HepG2 (cell line): ENCODE results near the gene EPB42. TPM values are rescaled to one million over a fixed set of nuclear protein-coding genes. Genes with fewer than 3 reads are reported as not detected.

ENCODE experiments used
- CENPBD1 ChIP-seq: sonication (generic); formaldehyde crosslinking; IDR thresholded peaks from 2 replicates; pipeline ENCODE4 v1.8.0; 2022; ENCODE audit warnings: missing genetic modification reagents, low read depth, mild to moderate bottlenecking, borderline replicate concordance
- CENPT ChIP-seq: sonication (generic); formaldehyde crosslinking; IDR thresholded peaks from 2 replicates; pipeline ENCODE4 v1.8.0; 2022; ENCODE audit warnings: low read depth, mild to moderate bottlenecking, moderate library complexity, missing genetic modification reagents
- EEA1 ChIP-seq: sonication (generic); formaldehyde crosslinking; IDR thresholded peaks from 2 replicates; pipeline ENCODE4 v1.5.1; 2020; ENCODE audit warnings: mild to moderate bottlenecking, missing genetic modification reagents, borderline replicate concordance
- ELF4 ChIP-seq: sonication (generic); formaldehyde crosslinking; IDR thresholded peaks from 2 replicates; pipeline ENCODE4 v1.5.0; 2020; ENCODE audit warnings: missing genetic modification reagents, mild to moderate bottlenecking, moderate library complexity, borderline replicate concordance
- FOXA1 ChIP-seq, 2 experiments: fragments of 450-650 bp in 1 of 2; sonication (generic) in 1 of 2; formaldehyde crosslinking in 1 of 2; IDR thresholded peaks; 2 replicates each; pipeline versions ENCODE4 v1.4.0 to v1.6.1; 2016 to 2020; ENCODE audit warnings: missing genetic modification reagents in 1 of 2
- FUBP1 ChIP-seq: sonication (generic); formaldehyde crosslinking; IDR thresholded peaks from 2 replicates; pipeline ENCODE4 v1.5.1; 2020; ENCODE audit warnings: missing genetic modification reagents, mild to moderate bottlenecking, borderline replicate concordance
- HNRNPL ChIP-seq: fragments of 200-400 bp; formaldehyde crosslinking; IDR thresholded peaks from 2 replicates; pipeline ENCODE4 v1.6.1; 2017; ENCODE audit warnings: mild to moderate bottlenecking, low read depth, low read length
- HOXA5 ChIP-seq: sonication (generic); formaldehyde crosslinking; IDR thresholded peaks from 2 replicates; pipeline ENCODE4 v1.4.0; 2020; ENCODE audit warnings: missing genetic modification reagents
- KLF16 ChIP-seq, 2 experiments: sonication (generic) in 1 of 2; formaldehyde crosslinking in 1 of 2; IDR thresholded peaks; 2 replicates each; pipeline versions ENCODE4 v1.6.1 to v1.8.0; 2016 to 2023; ENCODE audit warnings: missing genetic modification reagents in 2 of 2, missing compliant biosample characterization in 1 of 2
- KMT2A ChIP-seq: sonication (generic); formaldehyde crosslinking; IDR thresholded peaks from 2 replicates; pipeline ENCODE4 v1.4.0; 2020; ENCODE audit warnings: missing genetic modification reagents
- MTA3 ChIP-seq: sonication (generic); formaldehyde crosslinking; IDR thresholded peaks from 2 replicates; pipeline ENCODE4 v1.4.0; 2020; ENCODE audit warnings: missing genetic modification reagents
- NKX3-1 ChIP-seq: sonication (generic); formaldehyde crosslinking; IDR thresholded peaks from 2 replicates; pipeline ENCODE4 v1.5.0; 2020; ENCODE audit warnings: missing genetic modification reagents
- PCBP2 ChIP-seq: fragments of 200-400 bp; formaldehyde crosslinking; optimal IDR thresholded peaks from 2 replicates; pipeline ENCODE3; 2018; ENCODE audit warnings: low read length, low read depth; ENCODE audit not compliant: poor library complexity, severe bottlenecking
- PHF20 ChIP-seq: sonication (generic); formaldehyde crosslinking; IDR thresholded peaks from 2 replicates; pipeline ENCODE4 v1.5.0; 2020; ENCODE audit warnings: mild to moderate bottlenecking, missing genetic modification reagents
- PITX1 ChIP-seq: sonication (generic); formaldehyde crosslinking; IDR thresholded peaks from 2 replicates; pipeline ENCODE4 v1.5.1; 2020; ENCODE audit warnings: mild to moderate bottlenecking, missing genetic modification reagents
- RARG ChIP-seq: sonication (generic); formaldehyde crosslinking; IDR thresholded peaks from 2 replicates; pipeline ENCODE4 v1.4.0; 2020; ENCODE audit warnings: low read depth, mild to moderate bottlenecking, missing genetic modification reagents
- RFX5 ChIP-seq: IDR thresholded peaks from 2 replicates; pipeline ENCODE4 v1.6.1; 2011; ENCODE audit warnings: low read depth, low read length, improper control_type of control experiment
- RFXAP ChIP-seq: sonication (generic); formaldehyde crosslinking; IDR thresholded peaks from 2 replicates; pipeline ENCODE4 v1.4.0; 2020; ENCODE audit warnings: missing genetic modification reagents, borderline replicate concordance
- SKI ChIP-seq: fragments of 450-650 bp; IDR thresholded peaks from one replicate; pipeline ENCODE4 v1.6.1; 2018; ENCODE audit warnings: mild to moderate bottlenecking; ENCODE audit not compliant: partially characterized antibody
- TRIM24 ChIP-seq: sonication (generic); formaldehyde crosslinking; IDR thresholded peaks from 2 replicates; pipeline ENCODE4 v1.8.0; 2022; ENCODE audit warnings: mild to moderate bottlenecking, missing genetic modification reagents
- WIZ ChIP-seq: sonication (generic); formaldehyde crosslinking; IDR thresholded peaks from 2 replicates; pipeline ENCODE4 v1.5.1; 2020; ENCODE audit warnings: mild to moderate bottlenecking, missing genetic modification reagents
- ZMYM3 ChIP-seq: sonication (generic); formaldehyde crosslinking; IDR thresholded peaks from 2 replicates; pipeline ENCODE4 v1.5.1; 2020; ENCODE audit warnings: mild to moderate bottlenecking, missing genetic modification reagents
- ZNF101 ChIP-seq: sonication (generic); formaldehyde crosslinking; IDR thresholded peaks from 2 replicates; pipeline ENCODE4 v1.4.0; 2020; ENCODE audit warnings: mild to moderate bottlenecking, low read depth, missing genetic modification reagents, borderline replicate concordance
- ZNF34 ChIP-seq: sonication (generic); formaldehyde crosslinking; IDR thresholded peaks from 2 replicates; pipeline ENCODE4 v1.4.0; 2020; ENCODE audit warnings: mild to moderate bottlenecking, missing genetic modification reagents, borderline replicate concordance
- ZNF552 ChIP-seq: sonication (generic); formaldehyde crosslinking; IDR thresholded peaks from 2 replicates; pipeline ENCODE4 v1.9.0; 2022; ENCODE audit warnings: missing genetic modification reagents, mild to moderate bottlenecking, borderline replicate concordance
- ZNF605 ChIP-seq: sonication (generic); formaldehyde crosslinking; IDR thresholded peaks from 2 replicates; pipeline ENCODE4 v1.8.0; 2022; ENCODE audit warnings: mild to moderate bottlenecking, missing genetic modification reagents
- ZNF782 ChIP-seq: sonication (generic); formaldehyde crosslinking; IDR thresholded peaks from 2 replicates; pipeline ENCODE4 v1.4.0; 2020; ENCODE audit warnings: missing genetic modification reagents, mild to moderate bottlenecking, borderline replicate concordance
- ZNF883 ChIP-seq: sonication (generic); formaldehyde crosslinking; IDR thresholded peaks from 2 replicates; pipeline ENCODE4 v1.5.1; 2020; ENCODE audit warnings: mild to moderate bottlenecking, missing genetic modification reagents; ENCODE audit errors: not compliant biosample characterization
- polyA plus RNA-seq, 8 experiments: library from polyadenylated mRNA; depleted of rRNA in 3 of 8; stranded (reverse) in 7 of 8; unstranded in 1 of 8; fragments of >200 nt; fragmentation: Illumina TruSeq in 4 of 8; extraction: Trizol in 4 of 8; gene quantifications; 2 replicates each; pipeline versions ENCODE4 v1.2.1 to v1.2.3, GENCODE V29; 2011 to 2016; ENCODE audit warnings: low read depth in 4 of 8, missing spikeins in 1 of 8, mixed read lengths in 1 of 8; ENCODE audit not compliant: insufficient read depth in 1 of 8
- total RNA-seq, 5 experiments: library from RNA; depleted of rRNA; stranded (reverse); fragments of >200 nt; fragmentation: Illumina TruSeq; extraction: Trizol; gene quantifications; 2 replicates each; pipeline ENCODE4 v1.2.3, GENCODE V29; 2016; ENCODE audit warnings: low read depth in 1 of 5

Gene EPB42
- total and polyA plus RNA-seq, 2 of the 13 experiments (the other 11 are each of a cell fraction or from before 2014, with no cell fraction given) = not detected

DNA sequence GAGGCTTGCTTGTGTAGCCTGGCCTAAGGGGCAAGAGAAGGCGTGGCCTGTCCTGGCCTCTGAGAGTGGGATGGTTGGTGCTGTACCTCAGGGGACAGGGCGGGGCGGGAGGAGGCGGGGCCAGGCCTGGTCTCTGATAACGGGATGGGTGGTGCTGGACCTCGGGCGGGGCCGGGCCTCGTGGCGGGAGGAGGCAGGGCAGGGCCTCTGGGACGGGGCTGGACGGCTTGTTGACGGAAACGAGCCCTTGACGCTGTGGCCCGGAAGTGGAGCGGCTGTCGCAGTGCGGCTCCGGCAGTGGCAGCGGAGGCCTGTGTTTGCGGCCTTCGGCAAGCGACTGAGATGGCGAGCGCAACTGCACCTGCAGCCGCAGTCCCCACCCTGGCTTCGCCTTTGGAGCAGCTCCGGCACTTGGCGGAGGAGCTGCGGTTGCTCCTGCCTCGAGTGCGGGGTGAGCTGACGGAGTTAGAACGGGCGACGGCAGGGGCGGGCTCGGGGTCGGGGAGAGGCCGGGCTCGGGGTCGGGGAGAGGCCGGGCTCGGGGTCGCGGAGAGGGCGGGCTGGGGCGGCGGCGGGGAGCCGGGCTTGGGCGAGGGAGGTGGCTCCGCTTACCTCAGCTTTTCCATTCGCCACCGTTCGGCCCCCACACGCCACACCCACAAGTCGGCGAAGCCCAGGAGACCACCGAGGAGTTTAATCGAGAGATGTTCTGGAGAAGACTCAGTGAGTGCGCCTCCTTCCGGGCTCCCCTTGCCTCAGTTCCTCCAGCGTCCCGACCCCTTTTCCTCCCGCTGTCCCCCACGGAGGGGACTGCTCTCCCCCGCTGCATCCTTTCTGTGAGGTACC lies 35.4 kb downstream of the EPB42 start, which contains the start of gene CCNDBP1 (continued):
- TF ChIP-seq CENPT (CRISPR knock-in tag) = 0 out of 2 replicates have a peak, but pooled peaks have one; percentile 74
- no peak for TF ChIP-seq ZNF34 (CRISPR knock-in tag)
- TF ChIP-seq ELF4 (CRISPR knock-in tag) = peak; percentile 85; the same call in 1 of the 2 replicates
- 0 out of 2 replicates have a peak, but pooled peaks have one; percentile 13 for TF ChIP-seq ZMYM3 (CRISPR knock-in tag)
- TF ChIP-seq WIZ (CRISPR knock-in tag) = no peak
- TF ChIP-seq PHF20 = peak; percentile 79
- peak; percentile 72 for TF ChIP-seq HOXA5 (CRISPR knock-in tag)
- TF ChIP-seq SKI = peak; percentile 47
- peak; percentile 84; the same call in 1 of the 2 replicates for TF ChIP-seq NKX3-1 (CRISPR knock-in tag)
- no peak for TF ChIP-seq RFX5
- no peak for TF ChIP-seq PCBP2
- TF ChIP-seq ZNF552 = no peak
- TF ChIP-seq PITX1 (CRISPR knock-in tag) = peak; percentile 84
- TF ChIP-seq RFXAP (CRISPR knock-in tag) = peak; percentile 69
- no peak for TF ChIP-seq RARG (CRISPR knock-in tag)
- peak in 1 of 2 experiments; percentile 74; a peak in 2 of 4 replicates for TF ChIP-seq KLF16 (CRISPR knock-in tag; IDR thresholded peaks at IDR 0.05)
- TF ChIP-seq EEA1 (CRISPR knock-in tag) = no peak
- TF ChIP-seq ZNF883 (CRISPR knock-in tag) = no peak
- peak; percentile 62 for TF ChIP-seq ZNF605 (CRISPR knock-in tag)
- no peak; the same call in 1 of the 2 replicates for TF ChIP-seq ZNF782 (CRISPR knock-in tag)
- TF ChIP-seq HNRNPL = 0 out of 2 replicates have a peak, but pooled peaks have one; percentile 34
- TF ChIP-seq FOXA1 (IDR thresholded peaks at IDR 0.05) = no peak
- TF ChIP-seq FOXA1 (CRISPR knock-in tag; IDR thresholded peaks at IDR 0.05) = peak; percentile 90
- peak; percentile 66 for TF ChIP-seq KMT2A (CRISPR knock-in tag)
- TF ChIP-seq TRIM24 (CRISPR knock-in tag) = no peak
- no peak for TF ChIP-seq CENPBD1 (CRISPR knock-in tag)
- no peak for TF ChIP-seq ZNF101
- TF ChIP-seq MTA3 (CRISPR knock-in tag) = no peak
- TF ChIP-seq FUBP1 = no peak
